AG20443 (cell line): Measurements from ENCODE around the gene CD177.
"Not testable (repeated sequence)": the region's sequence is repeated elsewhere in the genome, so short reads cannot be mapped to it uniquely, and the experiment has no call there.

Experiments used
- DNase-seq: peaks from one replicate; pipeline ENCODE4 v3.0.0; 2012; ENCODE audit warnings: low spot score, mixed read lengths

Gene CD177

GRCh38 chr19:43380771-43381386 is 27.4 kb downstream of the CD177 start:
- no peak for DNase-seq

- not testable (repeated sequence) for DNase-seq
Measured at GRCh38 chr19:43382586-43383216, 29.2 kb downstream of the CD177 start.

- DNase-seq = not testable (repeated sequence)
Measured at GRCh38 chr19:43383254-43383653, 29.8 kb downstream of the CD177 start.

DNA sequence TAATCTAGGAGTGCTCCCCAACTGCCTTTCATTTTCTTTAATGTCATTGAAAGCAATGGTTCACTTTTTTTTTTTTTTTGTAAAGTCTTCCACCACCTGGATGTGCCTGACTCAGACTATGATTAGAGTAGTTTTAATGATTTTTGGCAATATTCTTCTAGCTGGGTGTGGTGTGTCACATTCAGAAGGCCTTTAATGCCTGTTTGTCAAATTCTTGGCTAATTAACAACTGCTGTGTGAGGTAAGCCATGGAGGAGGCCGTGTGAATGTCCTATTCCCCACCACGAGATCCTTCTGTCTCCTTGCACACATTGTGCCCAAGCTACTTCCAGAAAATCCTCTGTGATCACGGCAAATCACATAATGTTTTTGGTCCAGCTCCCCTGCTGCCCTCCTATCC is 30.3 kb downstream of the CD177 start:
- not testable (repeated sequence) for DNase-seq

DNA sequence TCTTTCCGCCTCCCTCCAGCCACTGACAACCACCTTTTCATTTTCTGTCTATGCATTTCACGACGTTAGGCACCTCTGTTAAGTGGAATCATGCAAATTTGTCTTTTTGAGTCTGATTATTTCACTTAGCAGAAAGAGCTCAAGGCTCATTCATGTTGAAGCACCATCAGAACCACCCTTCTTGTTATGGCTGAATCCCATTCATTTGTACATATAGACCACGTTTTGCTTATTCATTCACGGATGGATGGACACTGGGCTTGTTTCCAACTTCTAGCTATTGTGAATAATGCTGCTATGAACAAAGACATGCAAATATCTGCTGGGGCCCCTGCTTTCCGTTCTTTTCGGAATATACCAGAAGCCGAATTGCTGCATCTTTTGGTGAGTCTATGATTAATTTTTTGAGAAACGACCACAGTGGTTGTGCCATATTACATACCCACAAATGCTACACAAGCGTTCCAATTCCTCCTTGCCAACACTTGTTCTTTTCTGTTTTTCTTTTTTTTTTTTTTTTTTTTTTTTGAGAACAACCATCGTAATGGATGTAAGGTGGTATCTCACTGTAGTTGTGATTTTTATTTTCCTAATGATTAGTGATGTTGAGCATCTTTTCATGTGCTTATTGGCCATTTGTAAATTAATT is 37.5 kb downstream of the CD177 start:
- DNase-seq = not testable (repeated sequence)

DNA sequence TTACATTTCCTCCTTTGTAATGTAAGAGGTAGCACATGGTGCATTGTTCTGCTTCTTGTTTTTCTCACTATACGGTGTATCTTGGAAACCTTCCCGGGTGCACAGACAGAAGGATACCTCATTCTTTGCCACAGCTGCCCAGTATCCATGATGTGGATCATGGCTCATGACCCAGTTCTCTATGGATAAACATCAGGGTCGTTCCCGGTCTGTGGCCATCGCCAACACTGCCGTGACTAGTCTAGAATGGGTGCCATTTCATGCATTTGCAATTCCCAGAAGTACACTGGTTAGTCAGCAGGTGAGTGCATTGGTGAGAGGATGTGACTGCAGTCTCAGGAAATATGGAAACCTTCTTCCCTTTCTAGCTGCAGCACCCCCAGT is 38.1 kb downstream of the CD177 start:
- DNase-seq = not testable (repeated sequence)

DNA sequence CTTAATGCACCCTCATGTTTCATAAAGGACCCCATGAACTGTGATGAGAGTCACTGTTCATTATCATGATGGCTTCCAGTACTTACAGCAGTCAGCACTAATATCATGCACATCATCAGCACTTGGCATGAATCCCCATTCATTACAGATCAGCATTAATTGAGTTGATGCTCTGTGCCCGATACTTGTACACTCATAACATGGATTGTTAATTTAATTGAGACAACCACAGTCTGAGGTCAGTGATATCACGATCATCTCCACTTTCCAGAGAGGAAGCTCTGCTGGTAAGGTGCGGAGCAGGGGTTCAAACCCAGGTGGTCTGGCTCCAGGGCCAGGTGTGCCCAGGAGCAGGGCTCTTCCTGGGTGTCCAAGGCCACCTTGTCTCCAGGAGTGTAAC is 40.0 kb downstream of the CD177 start:
- not testable (repeated sequence) for DNase-seq

DNA sequence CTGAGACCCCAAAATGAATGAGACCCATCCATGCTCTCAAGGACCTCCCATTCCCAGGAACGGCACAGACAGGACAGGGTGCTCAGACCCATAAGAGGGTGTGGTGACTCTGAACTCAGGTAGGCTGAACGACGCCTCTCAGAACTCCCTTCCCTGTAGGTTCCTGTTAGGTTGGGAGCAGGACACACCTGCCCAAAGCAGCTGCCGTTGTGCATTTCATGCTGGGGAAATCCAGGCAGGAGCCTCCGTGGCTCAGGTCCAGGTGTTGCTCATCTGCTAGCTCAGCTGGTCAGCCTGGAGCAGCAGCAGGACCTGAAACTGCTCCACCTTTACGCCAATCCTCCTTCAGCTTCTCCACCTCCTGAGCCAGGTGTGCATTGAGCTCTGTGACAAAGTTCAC is 42.1 kb downstream of the CD177 start:
- no peak for DNase-seq

DNA sequence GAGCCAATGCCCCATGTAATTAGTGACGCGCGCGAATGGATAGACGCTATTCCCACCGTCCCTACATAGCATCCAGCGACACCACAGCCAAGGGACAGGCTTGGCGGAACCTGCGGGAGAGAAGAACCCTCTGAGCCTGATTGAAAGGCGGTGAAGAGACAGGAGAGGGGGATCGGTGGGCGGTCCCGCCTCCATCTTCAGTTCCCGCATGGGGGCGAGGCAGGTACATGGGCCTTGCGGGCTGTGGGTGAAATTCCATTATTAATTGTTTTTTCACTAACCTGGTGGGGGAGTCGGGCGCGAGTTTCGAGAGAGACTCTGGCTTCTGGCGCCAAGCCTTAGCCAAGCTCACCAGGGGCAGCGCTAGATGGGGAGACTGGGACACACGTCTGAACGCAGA is 52.8 kb downstream of the CD177 start:
- no peak for DNase-seq

DNA sequence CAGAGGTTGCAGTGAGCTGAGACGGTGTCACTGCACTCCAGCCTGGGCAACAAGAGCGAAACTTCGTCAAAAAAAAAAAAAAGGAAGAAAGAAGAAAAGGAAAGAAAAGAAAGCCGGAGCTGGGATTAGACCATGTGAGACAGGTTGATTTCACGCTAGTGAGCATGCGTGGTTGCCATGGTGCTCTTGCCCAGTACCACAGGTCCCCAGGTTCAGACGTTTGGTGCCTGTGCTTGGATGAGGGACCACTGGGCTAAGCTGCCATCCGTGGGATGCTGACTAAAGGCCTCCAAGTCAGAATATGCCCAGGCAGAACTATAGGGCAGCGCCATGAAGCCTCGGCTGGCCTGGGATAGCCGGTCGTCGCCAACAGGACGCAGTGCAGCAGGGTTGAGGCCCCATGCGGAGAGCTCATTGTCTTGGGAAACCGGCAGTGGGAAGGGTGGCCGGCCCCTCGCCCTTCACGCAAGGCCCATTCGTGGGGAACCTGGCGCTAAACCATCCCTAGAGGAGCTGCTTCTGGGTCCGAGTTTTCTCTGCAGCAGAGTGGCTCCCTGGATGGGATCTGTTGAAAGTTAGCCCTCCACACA is 54.0 kb downstream of the CD177 start:
- no peak for DNase-seq

DNA sequence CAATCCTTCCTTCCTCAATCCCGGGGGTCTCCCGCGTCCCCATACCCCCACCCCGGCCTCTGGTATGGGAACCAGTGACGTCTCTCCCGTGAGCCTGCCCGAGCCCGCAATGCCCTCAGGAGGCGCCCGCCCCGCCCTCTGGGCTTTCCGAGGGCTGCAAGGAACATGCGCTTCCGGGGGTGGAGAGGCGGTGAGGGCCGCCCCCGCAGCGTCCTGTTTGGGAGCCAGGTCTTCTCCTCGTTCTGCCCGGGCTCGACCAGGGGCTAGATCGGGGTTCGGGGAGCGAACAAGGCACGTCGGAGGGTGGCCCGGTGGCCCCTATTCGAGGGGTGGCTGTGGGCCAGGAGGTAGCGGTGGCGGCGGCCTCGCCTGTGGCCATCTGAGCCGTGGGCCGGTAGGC is 54.6 kb downstream of the CD177 start:
- no peak for DNase-seq

GRCh38 chr19:43409415-43409814 is 55.9 kb downstream of the CD177 start:
- no peak for DNase-seq

- no peak for DNase-seq
Measured at GRCh38 chr19:43412441-43412840, 59.0 kb downstream of the CD177 start.
